ENCODE data around the gene ZNF407.

GRCh38 chr18:75066936-75067335 lies 469.3 kb downstream of the ZNF407 start:
- TF ChIP-seq CTCF (IDR thresholded peaks at IDR 0.05), result no peak
- TF ChIP-seq POLR2A (IDR thresholded peaks at IDR 0.05), result no peak
